Loucy (cell line): ENCODE results near the gene VMP1.
"Not testable (repeated sequence)": the region's sequence is repeated elsewhere in the genome, so short reads cannot be mapped to it uniquely, and the experiment has no call there.

ENCODE experiments used
- H2AFZ ChIP-seq: fragments of 200-600 bp; sonication (generic); 2 replicates; pipeline ENCODE4 v1.6.0; 2016; ENCODE audit warnings: antibody characterized with exemption, mild to moderate bottlenecking, low read length, moderate library complexity
- H3F3A ChIP-seq: fragments of 200-600 bp; 2 replicates; pipeline ENCODE4 v1.6.0; 2016; ENCODE audit warnings: antibody characterized with exemption, low read depth, mild to moderate bottlenecking
- H3K27me3 ChIP-seq: fragments of 200-600 bp; sonication (generic); 2 replicates; pipeline ENCODE4 v1.6.1; 2014; ENCODE audit warnings: low read length, mild to moderate bottlenecking; ENCODE audit not compliant: insufficient read depth, poor library complexity, severe bottlenecking
- H3K36me3 ChIP-seq: fragments of 200-600 bp; sonication (generic); 2 replicates; pipeline ENCODE4 v1.6.1; 2016; ENCODE audit warnings: low read length; ENCODE audit not compliant: insufficient read depth
- H3K4me1 ChIP-seq: fragments of 200-600 bp; sonication (generic); 2 replicates; pipeline ENCODE4 v1.5.1; 2014; ENCODE audit warnings: low read length, mild to moderate bottlenecking; ENCODE audit not compliant: insufficient read depth, poor library complexity, severe bottlenecking
- H3K4me2 ChIP-seq: fragments of 200-600 bp; sonication (generic); 2 replicates; pipeline ENCODE4 v1.6.0; 2014; ENCODE audit warnings: antibody characterized with exemption, low read length, low read depth, mild to moderate bottlenecking; ENCODE audit not compliant: poor library complexity, severe bottlenecking
- H3K4me3 ChIP-seq: fragments of 200-600 bp; sonication (generic); 2 replicates; pipeline ENCODE4 v1.5.1; 2014; ENCODE audit warnings: low read length, mild to moderate bottlenecking, mixed read lengths; ENCODE audit not compliant: poor library complexity, severe bottlenecking
- H3K79me2 ChIP-seq: fragments of 200-600 bp; sonication (generic); 2 replicates; pipeline ENCODE4 v1.6.1; 2014; ENCODE audit warnings: low read length; ENCODE audit not compliant: insufficient read depth
- H3K9ac ChIP-seq: fragments of 200-600 bp; sonication (generic); 2 replicates; pipeline ENCODE4 v1.6.0; 2014; ENCODE audit warnings: mild to moderate bottlenecking, low read depth, low read length, moderate library complexity; ENCODE audit not compliant: poor library complexity, severe bottlenecking
- H3K9me2 ChIP-seq: fragments of 200-600 bp; sonication (generic); replicated peaks from 2 replicates; pipeline ENCODE4 v1.6.1; 2016; ENCODE audit warnings: low read depth, low read length, mixed read lengths
- H3K9me3 ChIP-seq: fragments of 200-600 bp; sonication (generic); 2 replicates; pipeline ENCODE4 v1.6.1; 2014; ENCODE audit warnings: mild to moderate bottlenecking, antibody characterized with exemption, low read length, low read depth; ENCODE audit not compliant: insufficient read depth
- H4K20me1 ChIP-seq: fragments of 200-600 bp; sonication (generic); 2 replicates; pipeline ENCODE4 v1.6.0; 2014; ENCODE audit warnings: antibody characterized with exemption, low read length, mild to moderate bottlenecking; ENCODE audit not compliant: insufficient read depth, poor library complexity, severe bottlenecking
- EZH2phosphoT487 ChIP-seq: fragments of 200-600 bp; IDR thresholded peaks from 2 replicates; pipeline ENCODE4 v1.6.1; 2018; ENCODE audit warnings: antibody characterized with exemption, mild to moderate bottlenecking, moderate library complexity, borderline replicate concordance
- TF ChIP-seq, protein P1 (sequence below): fragments of 200-600 bp; sonication (generic); conservative IDR thresholded peaks from 2 replicates; pipeline ENCODE4 v1.5.1; 2014; ENCODE audit warnings: mild to moderate bottlenecking, antibody characterized with exemption, low read length

The VMP1 gene

DNA sequence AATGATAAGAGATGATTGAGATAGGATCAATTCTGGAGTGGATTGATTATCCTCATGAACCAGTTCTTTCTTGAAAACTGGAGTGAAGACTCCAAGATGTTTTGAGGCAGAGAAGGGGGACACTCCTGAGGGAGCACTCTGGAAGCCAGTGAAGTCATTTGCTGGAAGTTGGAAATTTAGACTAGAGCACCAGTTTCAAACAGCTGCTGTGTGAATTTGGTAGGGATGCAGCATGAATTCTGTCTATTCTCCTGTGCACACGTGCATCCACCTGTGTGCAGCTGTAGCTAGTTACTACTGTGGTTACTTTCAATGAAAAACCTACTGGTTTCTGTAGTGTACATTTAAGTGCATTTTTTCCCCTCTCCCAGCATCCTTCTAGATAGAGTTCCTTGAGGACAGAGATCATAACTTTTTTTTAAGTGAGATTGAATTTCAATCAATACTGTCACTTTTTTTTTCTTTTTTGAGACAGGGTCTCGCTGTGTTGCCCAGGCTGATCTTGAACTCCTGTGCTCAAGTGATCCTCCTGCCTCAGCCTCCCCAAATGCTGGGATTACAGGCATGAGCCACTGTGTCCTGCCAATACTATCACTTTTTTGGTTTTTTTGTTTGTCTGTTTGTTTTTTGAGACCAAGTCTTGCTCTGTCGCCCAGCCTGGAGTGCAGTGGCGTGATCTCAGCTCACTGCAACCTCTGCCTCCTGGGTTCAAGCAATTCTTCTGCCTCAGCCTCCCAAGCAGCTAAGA, 119.4 kb downstream of the VMP1 start:
- Histone ChIP-seq H3K9me2 (no peaks in the 10 kb centered on the region), H2AFZ (no peak overlapping the region), H3K4me1 (peaks cover 67% of the 10 kb centered on the region), H3F3A (peaks cover 27% of the 10 kb centered on the region), H3K36me3 (no peaks in the 10 kb centered on the region), H3K9ac (peak overlapping the region; percentile 93), H3K4me2 (peak overlapping the region; percentile 98), H3K4me3 (peak overlapping the region; percentile 74), H3K79me2 (peaks cover 44% of the 10 kb centered on the region), H3K9me3 (no peaks in the 10 kb centered on the region), H4K20me1 (no peaks in the 10 kb centered on the region), H3K27me3 (no peaks in the 10 kb centered on the region)
- TF ChIP-seq EZH2phosphoT487, result no peak
- TF ChIP-seq, protein P1, sequence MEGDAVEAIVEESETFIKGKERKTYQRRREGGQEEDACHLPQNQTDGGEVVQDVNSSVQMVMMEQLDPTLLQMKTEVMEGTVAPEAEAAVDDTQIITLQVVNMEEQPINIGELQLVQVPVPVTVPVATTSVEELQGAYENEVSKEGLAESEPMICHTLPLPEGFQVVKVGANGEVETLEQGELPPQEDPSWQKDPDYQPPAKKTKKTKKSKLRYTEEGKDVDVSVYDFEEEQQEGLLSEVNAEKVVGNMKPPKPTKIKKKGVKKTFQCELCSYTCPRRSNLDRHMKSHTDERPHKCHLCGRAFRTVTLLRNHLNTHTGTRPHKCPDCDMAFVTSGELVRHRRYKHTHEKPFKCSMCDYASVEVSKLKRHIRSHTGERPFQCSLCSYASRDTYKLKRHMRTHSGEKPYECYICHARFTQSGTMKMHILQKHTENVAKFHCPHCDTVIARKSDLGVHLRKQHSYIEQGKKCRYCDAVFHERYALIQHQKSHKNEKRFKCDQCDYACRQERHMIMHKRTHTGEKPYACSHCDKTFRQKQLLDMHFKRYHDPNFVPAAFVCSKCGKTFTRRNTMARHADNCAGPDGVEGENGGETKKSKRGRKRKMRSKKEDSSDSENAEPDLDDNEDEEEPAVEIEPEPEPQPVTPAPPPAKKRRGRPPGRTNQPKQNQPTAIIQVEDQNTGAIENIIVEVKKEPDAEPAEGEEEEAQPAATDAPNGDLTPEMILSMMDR, result no peak

DNA sequence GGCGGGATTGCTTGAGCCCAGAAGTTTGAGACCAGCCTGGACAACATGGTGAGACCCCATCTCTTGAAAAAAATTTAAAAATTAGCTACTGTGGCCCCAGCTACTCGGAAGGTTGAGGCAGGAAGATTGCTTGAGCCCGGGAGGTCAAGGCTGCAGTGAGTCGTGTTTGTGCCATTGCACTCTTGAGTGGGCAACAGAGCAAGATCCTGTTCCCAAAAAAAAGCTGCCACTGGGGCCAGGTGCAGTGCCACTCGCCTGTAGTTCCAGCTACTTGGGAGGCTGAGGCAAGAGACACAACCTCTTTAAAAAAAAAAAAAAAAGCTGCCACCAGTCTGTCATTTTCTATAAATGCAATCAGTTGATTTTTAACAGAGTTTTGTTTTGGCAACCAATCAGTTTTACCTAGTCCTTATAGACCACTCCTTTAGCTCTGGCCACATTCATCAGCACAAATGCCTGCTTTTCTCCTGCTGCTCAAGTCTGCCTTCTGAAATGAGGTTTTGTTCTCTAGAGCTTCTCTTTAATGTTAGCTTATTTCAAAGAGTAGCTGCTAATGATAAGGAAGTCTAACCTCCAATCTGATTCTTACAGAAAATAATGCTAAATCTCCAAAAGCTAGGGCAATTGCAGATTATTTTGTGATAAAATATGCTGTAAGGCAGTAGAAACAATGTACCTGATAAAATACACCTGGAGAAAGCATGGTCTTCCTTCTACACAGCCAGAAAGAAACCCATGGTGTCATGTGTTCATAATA, 120.4 kb downstream of the VMP1 start:
- Histone ChIP-seq H3K9me2 (no peaks in the 10 kb centered on the region), H4K20me1 (no peaks in the 10 kb centered on the region), H3K9ac (peak overlapping the region; percentile 93), H3K4me3 (peak overlapping the region; percentile 74), H3K36me3 (no peaks in the 10 kb centered on the region), H3K27me3 (no peaks in the 10 kb centered on the region), H3K9me3 (no peaks in the 10 kb centered on the region), H3K4me2 (peak overlapping the region; percentile 98), H3K79me2 (peaks cover 52% of the 10 kb centered on the region), H3F3A (peaks cover 29% of the 10 kb centered on the region), H2AFZ (no peak overlapping the region), H3K4me1 (peaks cover 76% of the 10 kb centered on the region)
- TF ChIP-seq, protein P1, result no peak
- TF ChIP-seq EZH2phosphoT487, result no peak

DNA sequence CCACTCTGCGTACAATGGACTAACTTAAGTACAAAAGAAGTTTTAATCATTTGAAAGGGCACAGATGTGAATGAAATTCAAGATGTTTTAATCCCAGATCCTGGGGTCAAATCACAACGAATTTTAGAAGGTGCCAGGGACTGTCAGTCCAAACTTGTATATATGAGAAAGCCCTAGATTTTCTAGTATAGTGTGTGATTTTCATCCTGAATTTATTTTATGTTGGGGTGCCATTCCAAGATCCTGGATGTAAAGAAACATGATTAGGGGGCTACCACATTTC, 121.0 kb downstream of the VMP1 start:
- Histone ChIP-seq H3K9me3 (no peaks in the 10 kb centered on the region), H3K9me2 (no peaks in the 10 kb centered on the region), H2AFZ (no peak overlapping the region), H3K4me2 (peak overlapping the region; percentile 98), H3K4me1 (peaks cover 79% of the 10 kb centered on the region), H3K4me3 (peak overlapping the region; percentile 74), H3K27me3 (no peaks in the 10 kb centered on the region), H3F3A (peaks cover 32% of the 10 kb centered on the region), H3K79me2 (peaks cover 56% of the 10 kb centered on the region), H4K20me1 (no peaks in the 10 kb centered on the region), H3K36me3 (no peaks in the 10 kb centered on the region), H3K9ac (peak overlapping the region; percentile 93)
- no peak for TF ChIP-seq EZH2phosphoT487
- TF ChIP-seq, protein P1, result no peak

DNA sequence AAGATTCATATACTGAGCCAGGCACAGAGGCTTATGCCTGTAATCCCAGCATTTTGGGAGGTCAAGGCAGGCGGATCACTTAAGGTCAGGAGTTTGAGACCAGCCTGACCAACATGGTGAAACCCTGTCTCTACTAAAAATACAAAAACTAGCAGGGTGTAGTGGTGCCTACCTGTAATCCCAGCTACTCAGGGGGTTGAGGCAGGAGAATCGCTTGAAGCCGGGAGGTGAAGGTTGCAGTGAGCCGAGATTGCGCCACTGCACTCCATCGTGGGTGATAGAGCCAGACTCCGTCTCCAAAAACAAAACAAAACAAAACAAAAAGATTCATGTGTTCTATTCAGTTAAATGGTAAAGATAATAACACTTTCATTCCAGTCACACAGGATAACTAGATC, 121.4 kb downstream of the VMP1 start:
- H3K9ac ChIP-seq, result peak overlapping the region; percentile 93
- peaks cover 56% of the 10 kb centered on the region for H3K79me2 ChIP-seq
- not testable (repeated sequence) for H3K27me3 ChIP-seq, H3K9me2 ChIP-seq, H2AFZ ChIP-seq, H3K9me3 ChIP-seq, H4K20me1 ChIP-seq, H3K36me3 ChIP-seq
- H3K4me2 ChIP-seq, result peak overlapping the region; percentile 98
- H3K4me3 ChIP-seq, result peak overlapping the region; percentile 74
- H3F3A ChIP-seq, result peaks cover 32% of the 10 kb centered on the region
- H3K4me1 ChIP-seq, result peaks cover 79% of the 10 kb centered on the region
